Osteocyte (in vitro differentiated cells): Measurements from ENCODE around the gene GCNT2. TPM values are rescaled to one million over a fixed set of nuclear protein-coding genes. Genes with fewer than 3 reads are reported as not detected.

Experiments used
- DNase-seq: peaks from one replicate; pipeline ENCODE4 v3.0.0; 2021; ENCODE audit warnings: mixed read lengths; ENCODE audit not compliant: unreplicated experiment; ENCODE audit errors: extremely low spot score
- H3K27ac Mint-ChIP-seq: one replicate; pipeline ENCODE4 v1.8.0; 2021; ENCODE audit warnings: mild to moderate bottlenecking, mixed read lengths; ENCODE audit not compliant: unreplicated experiment
- H3K27me3 Mint-ChIP-seq: one replicate; pipeline ENCODE4 v1.8.0; 2021; ENCODE audit warnings: mixed read lengths; ENCODE audit not compliant: unreplicated experiment
- H3K36me3 Mint-ChIP-seq: one replicate; pipeline ENCODE4 v1.8.0; 2021; ENCODE audit warnings: mixed read lengths; ENCODE audit not compliant: unreplicated experiment
- H3K4me1 Mint-ChIP-seq: one replicate; pipeline ENCODE4 v1.8.0; 2021; ENCODE audit warnings: mixed read lengths; ENCODE audit not compliant: unreplicated experiment
- H3K4me3 Mint-ChIP-seq: one replicate; pipeline ENCODE4 v1.8.0; 2021; ENCODE audit warnings: mild to moderate bottlenecking, moderate library complexity, mixed read lengths; ENCODE audit not compliant: unreplicated experiment
- H3K9me3 Mint-ChIP-seq: one replicate; pipeline ENCODE4 v1.8.0; 2021; ENCODE audit warnings: mixed read lengths; ENCODE audit not compliant: unreplicated experiment
- CTCF ChIP-seq: fragments of 200-600 bp; sonication (generic); IDR thresholded peaks from 2 replicates; pipeline ENCODE4 v1.5.0; 2021; ENCODE audit warnings: antibody characterized with exemption, mild to moderate bottlenecking, moderate library complexity
- total RNA-seq: library from RNA; stranded (reverse); gene quantifications from 2 replicates; pipeline ENCODE4 v1.2.1, GENCODE V29; 2021

The GCNT2 gene
- total RNA-seq, 1 donor from 2014 or later: 0.19 TPM

GRCh38 chr6:10531942-10532341, 10.8 kb downstream of the GCNT2 start:
- no peak overlapping the region for H3K27ac Mint-ChIP-seq
- no peak for TF ChIP-seq CTCF
- no peak overlapping the region for H3K4me3 Mint-ChIP-seq
- DNase-seq: no peak
- H3K4me1 Mint-ChIP-seq: peaks cover 16% of the 10 kb centered on the region
- peaks cover 6% of the 10 kb centered on the region for H3K27me3 Mint-ChIP-seq
- no peaks in the 10 kb centered on the region for H3K36me3 Mint-ChIP-seq
- H3K9me3 Mint-ChIP-seq: no peaks in the 10 kb centered on the region

- H3K9me3 Mint-ChIP-seq: no peaks in the 10 kb centered on the region
- H3K4me1 Mint-ChIP-seq: peaks cover 16% of the 10 kb centered on the region
- TF ChIP-seq CTCF: no peak
- H3K4me3 Mint-ChIP-seq: no peak overlapping the region
- H3K27ac Mint-ChIP-seq: no peak overlapping the region
- DNase-seq: no peak
- peaks cover 6% of the 10 kb centered on the region for H3K27me3 Mint-ChIP-seq
- no peaks in the 10 kb centered on the region for H3K36me3 Mint-ChIP-seq
Observed at GRCh38 chr6:10532392-10532791, 11.2 kb downstream of the GCNT2 start.

GRCh38 chr6:10534419-10534762, 13.2 kb downstream of the GCNT2 start:
- H3K4me1 Mint-ChIP-seq: peaks cover 3% of the 10 kb centered on the region
- no peak overlapping the region for H3K27ac Mint-ChIP-seq

GRCh38 chr6:10535193-10535592, 14.0 kb downstream of the GCNT2 start:
- no peaks in the 10 kb centered on the region for H3K9me3 Mint-ChIP-seq
- H3K4me1 Mint-ChIP-seq: no peaks in the 10 kb centered on the region
- peaks cover 9% of the 10 kb centered on the region for H3K27me3 Mint-ChIP-seq
- H3K4me3 Mint-ChIP-seq: no peak overlapping the region
- no peak for TF ChIP-seq CTCF
- DNase-seq: no peak
- no peak overlapping the region for H3K27ac Mint-ChIP-seq
- H3K36me3 Mint-ChIP-seq: no peaks in the 10 kb centered on the region

More at GRCh38 chr6:10534419-10534762, 13.2 kb downstream of the GCNT2 start:
- Mint-ChIP-seq H3K36me3 (no peaks in the 10 kb centered on the region), H3K9me3 (no peaks in the 10 kb centered on the region), H3K4me3 (no peak overlapping the region), H3K27me3 (peaks cover 6% of the 10 kb centered on the region)
- no peak for DNase-seq
- TF ChIP-seq CTCF: no peak

- Mint-ChIP-seq H3K4me3 (no peak overlapping the region), H3K27me3 (peaks cover 21% of the 10 kb centered on the region), H3K27ac (no peak overlapping the region), H3K9me3 (no peaks in the 10 kb centered on the region), H3K4me1 (no peaks in the 10 kb centered on the region), H3K36me3 (no peaks in the 10 kb centered on the region)
- DNase-seq: no peak
- TF ChIP-seq CTCF: no peak
Observed at GRCh38 chr6:10537726-10538125, 16.6 kb downstream of the GCNT2 start.
